Right lobe of liver (tissue), 6 donors: ENCODE measurements around the gene PRND. TPM values are rescaled to one million over a fixed set of nuclear protein-coding genes. Genes with fewer than 3 reads are reported as not detected.

Source experiments
- ATAC-seq, 4 donors: fragments of 200-7000 bp; cut with Tn5 transposase; one replicate each; pipeline ENCODE4 v1.9.1; 2020; ENCODE audit warnings: mild to moderate bottlenecking in 4 of 4, moderate library complexity in 4 of 4
- DNase-seq, 3 donors: peaks; one replicate each; pipeline ENCODE4 v3.0.0-alpha.2; 2020
- H3K27ac ChIP-seq, 3 donors: fragments of 200-600 bp; one replicate each; pipeline ENCODE4 v1.8.0; 2022
- H3K27me3 ChIP-seq, 2 donors: fragments of 200-600 bp; one replicate each; pipeline ENCODE4 v1.8.0; 2022
- H3K36me3 ChIP-seq, 4 donors: fragments of 200-600 bp; sonication (generic) in 1 of 4; one replicate each; pipeline versions ENCODE4 v1.5.1 to v1.8.0; 2017 to 2022; ENCODE audit warnings: control low read depth in 1 of 4
- H3K4me1 ChIP-seq, 4 donors: fragments of 200-600 bp; sonication (generic) in 1 of 4; one replicate each; pipeline versions ENCODE4 v1.5.1 to v1.8.0; 2017 to 2022; ENCODE audit warnings: control low read depth in 1 of 4
- H3K4me3 ChIP-seq, 3 donors: fragments of 200-600 bp; one replicate each; pipeline ENCODE4 v1.8.0; 2022
- H3K9me3 ChIP-seq, 4 donors: fragments of 200-600 bp; sonication (generic) in 1 of 4; one replicate each; pipeline versions ENCODE4 v1.5.1 to v1.8.0; 2017 to 2022; ENCODE audit warnings: control low read depth in 1 of 4
- POLR2A ChIP-seq: fragments of 450-650 bp; IDR thresholded peaks from one replicate; pipeline ENCODE4 v1.6.1; 2017; ENCODE audit warnings: antibody characterized with exemption, mild to moderate bottlenecking
- WGBS: methylation state at CpG from one replicate; pipeline ENCODE4 v1.1.6; 2018; ENCODE audit warnings: low coverage, low lambda C conversion rate; ENCODE audit not compliant: insufficient coverage; ENCODE audit errors: missing lambda C conversion rate; 5-methylcytosine and 5-hydroxymethylcytosine counted together
- intact Hi-C, 2 donors: fragments of 100-400 bp; cut with DNase I; formaldehyde crosslinking; loops; one replicate each; pipeline versions ENCODE4 v1.11.2 to v1.14.1; 2022
- total RNA-seq, 6 experiments: library from RNA; depleted of rRNA in 2 of 6; stranded (reverse); fragments of >200 nt in 2 of 6; fragmentation: NEBNext Ultra II Directional in 3 of 6; extraction: Animal tissue kit (Norgen Biotek cat#: 25700) in 3 of 6; gene quantifications; one replicate each; pipeline versions ENCODE4 v1.1.0 to v1.2.4, GENCODE V29; 2016 to 2023
- TF ChIP-seq, protein P1 (sequence below), 4 donors: fragments of 200-600 bp in 3 of 4; fragments of 450-650 bp in 1 of 4; IDR thresholded peaks; one replicate each; pipeline versions ENCODE4 v1.5.1 to v1.8.0; 2016 to 2022; ENCODE audit warnings: antibody characterized with exemption in 4 of 4, mild to moderate bottlenecking in 2 of 4
- donor health status: DM: no; HTN: yes; CAD: no.
- donor health status: DM: no; HTN: no; CAD: no.
- donor health status: DM: no; HTN: no; CAD: no.
- donor health status: DM: no; HTN: yes; CAD: no.
- donor health status: DM: no; HTN: yes; CAD: no.

The PRND gene
- total RNA-seq, 6 experiments from 2014 or later = not detected

DNA sequence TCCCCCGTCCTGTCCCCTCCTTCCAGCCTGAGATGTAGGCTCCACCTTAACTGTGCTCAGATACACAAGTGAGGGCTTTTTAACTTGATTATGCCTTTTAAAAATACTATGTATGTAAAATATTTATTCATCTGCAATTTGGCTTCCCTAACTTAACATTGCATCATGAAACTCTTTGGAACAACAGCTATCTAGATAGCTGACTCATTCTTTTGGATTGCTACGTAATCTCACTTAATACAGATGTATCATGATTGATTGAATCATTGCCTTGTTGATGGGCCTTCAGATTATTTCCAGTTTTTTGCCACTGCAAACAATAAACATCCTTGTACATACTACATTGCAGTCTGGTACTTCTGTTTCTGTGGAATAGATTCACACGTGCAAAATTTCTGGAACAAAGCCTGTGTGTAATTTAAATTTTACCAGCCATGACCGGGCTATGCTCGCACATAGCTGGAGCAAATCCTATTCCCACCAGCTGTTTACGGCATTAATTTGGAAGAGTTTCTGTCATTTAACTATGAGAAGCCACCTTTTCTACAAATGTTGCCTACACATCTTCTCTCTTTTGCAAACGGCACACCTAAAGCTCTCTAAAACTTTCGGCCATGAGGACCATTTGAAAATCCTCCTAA lies 6.5 kb downstream of the PRND start:
- no peak for TF ChIP-seq POLR2A
- TF ChIP-seq, protein P1, sequence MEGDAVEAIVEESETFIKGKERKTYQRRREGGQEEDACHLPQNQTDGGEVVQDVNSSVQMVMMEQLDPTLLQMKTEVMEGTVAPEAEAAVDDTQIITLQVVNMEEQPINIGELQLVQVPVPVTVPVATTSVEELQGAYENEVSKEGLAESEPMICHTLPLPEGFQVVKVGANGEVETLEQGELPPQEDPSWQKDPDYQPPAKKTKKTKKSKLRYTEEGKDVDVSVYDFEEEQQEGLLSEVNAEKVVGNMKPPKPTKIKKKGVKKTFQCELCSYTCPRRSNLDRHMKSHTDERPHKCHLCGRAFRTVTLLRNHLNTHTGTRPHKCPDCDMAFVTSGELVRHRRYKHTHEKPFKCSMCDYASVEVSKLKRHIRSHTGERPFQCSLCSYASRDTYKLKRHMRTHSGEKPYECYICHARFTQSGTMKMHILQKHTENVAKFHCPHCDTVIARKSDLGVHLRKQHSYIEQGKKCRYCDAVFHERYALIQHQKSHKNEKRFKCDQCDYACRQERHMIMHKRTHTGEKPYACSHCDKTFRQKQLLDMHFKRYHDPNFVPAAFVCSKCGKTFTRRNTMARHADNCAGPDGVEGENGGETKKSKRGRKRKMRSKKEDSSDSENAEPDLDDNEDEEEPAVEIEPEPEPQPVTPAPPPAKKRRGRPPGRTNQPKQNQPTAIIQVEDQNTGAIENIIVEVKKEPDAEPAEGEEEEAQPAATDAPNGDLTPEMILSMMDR (IDR thresholded peaks at IDR 0.05) = no peak
- ATAC-seq = no peak
- H3K4me1 ChIP-seq = no peaks in the 10 kb centered on the region
- no peak overlapping the region for H3K27ac ChIP-seq
- no peaks in the 10 kb centered on the region for H3K36me3 ChIP-seq
- no peaks in the 10 kb centered on the region for H3K27me3 ChIP-seq
- intact Hi-C loops = no loop called here
- 71% methylated on average over 8 of the region's 8 CpGs for WGBS
- H3K9me3 ChIP-seq = no peaks in the 10 kb centered on the region
- H3K4me3 ChIP-seq = no peak overlapping the region
- DNase-seq = no peak

DNA sequence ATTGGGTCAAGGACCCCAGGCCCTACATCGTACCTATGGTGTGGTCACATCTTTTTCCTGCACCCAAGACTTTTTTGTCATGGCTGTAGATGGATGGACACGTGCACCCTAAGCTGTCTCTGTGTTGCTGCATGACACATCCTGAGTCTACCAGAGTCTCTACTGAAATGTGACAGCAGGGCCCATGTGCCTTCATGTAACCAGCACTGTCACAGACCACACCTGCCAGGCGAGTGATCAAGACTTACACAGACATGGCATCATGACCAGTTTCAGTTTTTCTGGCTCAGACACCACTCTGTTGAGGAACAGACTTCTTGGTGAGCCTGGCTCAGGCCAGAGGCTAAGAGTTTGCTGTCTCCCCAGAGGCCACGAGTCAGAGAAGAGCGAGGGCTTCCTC lies 7.6 kb downstream of the PRND start:
- TF ChIP-seq, protein P1 (IDR thresholded peaks at IDR 0.05) = no peak
- TF ChIP-seq POLR2A = no peak
- no peaks in the 10 kb centered on the region for H3K36me3 ChIP-seq
- no peak overlapping the region for H3K4me3 ChIP-seq
- intact Hi-C loops = no loop called here
- H3K27ac ChIP-seq = no peak overlapping the region
- no peaks in the 10 kb centered on the region for H3K27me3 ChIP-seq
- ATAC-seq = no peak
- WGBS = 67% methylated on average over 3 of the region's 5 CpGs
- no peak for DNase-seq
- H3K4me1 ChIP-seq = no peaks in the 10 kb centered on the region
- H3K9me3 ChIP-seq = no peaks in the 10 kb centered on the region

DNA sequence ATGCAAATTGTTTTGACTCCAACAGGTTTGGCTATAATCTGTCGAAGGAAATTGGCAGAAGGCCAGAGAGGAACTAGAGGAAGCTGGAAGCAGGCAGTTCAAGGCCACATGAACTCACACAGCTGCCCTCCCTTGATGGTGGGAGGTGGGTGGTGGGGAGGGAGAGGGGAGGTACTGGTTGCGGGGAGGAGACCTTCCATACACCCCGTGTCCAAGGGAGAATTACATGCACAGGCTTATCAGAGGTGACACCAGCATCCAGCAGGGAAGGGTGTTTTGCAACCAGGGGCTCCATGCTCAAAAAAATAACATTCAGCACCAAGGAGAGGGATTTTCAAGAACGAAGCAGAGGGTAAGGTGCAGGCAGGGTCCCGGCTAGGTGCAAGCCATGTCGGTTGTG lies 9.1 kb downstream of the PRND start:
- no peaks in the 10 kb centered on the region for H3K9me3 ChIP-seq
- no peaks in the 10 kb centered on the region for H3K27me3 ChIP-seq
- no peaks in the 10 kb centered on the region for H3K36me3 ChIP-seq
- H3K4me3 ChIP-seq = no peak overlapping the region
- intact Hi-C loops = no loop called here
- peak; percentile 43 to 63 (median 55) for ATAC-seq
- TF ChIP-seq POLR2A = no peak
- TF ChIP-seq, protein P1 (IDR thresholded peaks at IDR 0.05) = no peak
- 8% methylated on average over 4 of the region's 6 CpGs for WGBS
- H3K27ac ChIP-seq = no peak overlapping the region
- DNase-seq = no peak
- no peaks in the 10 kb centered on the region for H3K4me1 ChIP-seq

DNA sequence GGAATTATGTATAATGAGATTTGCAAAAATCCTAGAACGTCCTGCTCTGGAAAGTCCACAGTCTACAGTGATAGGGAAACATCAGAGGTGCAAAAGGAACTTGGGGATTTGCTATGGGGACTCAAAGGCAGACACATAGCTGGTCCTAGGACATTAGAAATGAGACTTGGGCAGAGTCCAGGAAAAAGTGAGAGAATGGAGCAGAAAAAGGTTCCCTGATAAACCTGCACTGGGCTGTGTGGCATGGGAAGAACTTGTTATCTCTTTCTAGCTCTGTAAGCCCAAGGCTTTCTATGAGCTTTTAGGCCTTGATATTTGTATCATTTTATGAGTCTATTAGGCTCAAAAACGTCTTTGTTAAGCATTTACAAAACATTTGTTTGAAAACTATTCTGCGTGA lies 15.2 kb downstream of the PRND start:
- Histone ChIP-seq H3K4me1 (no peaks in the 10 kb centered on the region), H3K36me3 (no peaks in the 10 kb centered on the region), H3K27ac (no peak overlapping the region), H3K4me3 (no peak overlapping the region), H3K9me3 (no peaks in the 10 kb centered on the region), H3K27me3 (no peaks in the 10 kb centered on the region)
- TF ChIP-seq, protein P1 (IDR thresholded peaks at IDR 0.05) = no peak
- no peak for TF ChIP-seq POLR2A
- intact Hi-C loops = no loop called here
- 57% methylated on average over 3 of the region's 3 CpGs for WGBS
- no peak for ATAC-seq
- DNase-seq = no peak
